Epithelial cell of esophagus (primary cell): ENCODE measurements around the gene MTUS2.

Experiments
- DNase-seq: peaks from one replicate; pipeline ENCODE4 v3.0.0; 2010; ENCODE audit warnings: low read depth
- H3K4me3 ChIP-seq: 2 replicates; pipeline ENCODE4 v1.5.1; 2011; ENCODE audit warnings: mild to moderate bottlenecking, low read length, control low read depth
- TF ChIP-seq, protein P1 (sequence below): IDR thresholded peaks from 2 replicates; pipeline ENCODE4 v1.5.1; 2011; ENCODE audit warnings: low read depth, mild to moderate bottlenecking, low read length, control low read depth, inconsistent platforms; ENCODE audit not compliant: insufficient read depth; ENCODE audit errors: missing control alignments

Gene MTUS2

GRCh38 chr13:28830580-28830979 is 10.4 kb downstream of the MTUS2 start:
- DNase-seq, result no peak
- TF ChIP-seq, protein P1, sequence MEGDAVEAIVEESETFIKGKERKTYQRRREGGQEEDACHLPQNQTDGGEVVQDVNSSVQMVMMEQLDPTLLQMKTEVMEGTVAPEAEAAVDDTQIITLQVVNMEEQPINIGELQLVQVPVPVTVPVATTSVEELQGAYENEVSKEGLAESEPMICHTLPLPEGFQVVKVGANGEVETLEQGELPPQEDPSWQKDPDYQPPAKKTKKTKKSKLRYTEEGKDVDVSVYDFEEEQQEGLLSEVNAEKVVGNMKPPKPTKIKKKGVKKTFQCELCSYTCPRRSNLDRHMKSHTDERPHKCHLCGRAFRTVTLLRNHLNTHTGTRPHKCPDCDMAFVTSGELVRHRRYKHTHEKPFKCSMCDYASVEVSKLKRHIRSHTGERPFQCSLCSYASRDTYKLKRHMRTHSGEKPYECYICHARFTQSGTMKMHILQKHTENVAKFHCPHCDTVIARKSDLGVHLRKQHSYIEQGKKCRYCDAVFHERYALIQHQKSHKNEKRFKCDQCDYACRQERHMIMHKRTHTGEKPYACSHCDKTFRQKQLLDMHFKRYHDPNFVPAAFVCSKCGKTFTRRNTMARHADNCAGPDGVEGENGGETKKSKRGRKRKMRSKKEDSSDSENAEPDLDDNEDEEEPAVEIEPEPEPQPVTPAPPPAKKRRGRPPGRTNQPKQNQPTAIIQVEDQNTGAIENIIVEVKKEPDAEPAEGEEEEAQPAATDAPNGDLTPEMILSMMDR, result no peak

DNA sequence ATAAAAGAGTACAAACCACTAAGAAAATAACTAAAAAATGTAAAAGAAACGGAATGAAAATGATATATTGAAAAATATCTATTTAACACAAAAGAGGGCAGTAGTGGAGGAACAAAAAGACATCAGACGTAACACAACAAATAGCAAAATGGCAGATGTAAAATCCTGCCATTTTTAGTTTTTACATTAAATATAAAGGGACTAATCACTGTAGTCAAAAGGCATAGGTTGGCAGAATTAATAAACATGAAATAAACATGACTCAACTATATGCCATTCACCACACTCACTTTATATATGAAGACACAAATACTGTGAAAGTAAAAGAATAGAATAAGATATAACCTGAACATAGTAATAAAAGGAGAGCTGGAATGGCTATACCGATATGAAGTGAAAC is 11.0 kb downstream of the MTUS2 start:
- TF ChIP-seq, protein P1, result no peak
- no peak overlapping the region for H3K4me3 ChIP-seq
- no peak for DNase-seq

More at GRCh38 chr13:28830580-28830979, 10.4 kb downstream of the MTUS2 start:
- H3K4me3 ChIP-seq, result no peak overlapping the region

DNA sequence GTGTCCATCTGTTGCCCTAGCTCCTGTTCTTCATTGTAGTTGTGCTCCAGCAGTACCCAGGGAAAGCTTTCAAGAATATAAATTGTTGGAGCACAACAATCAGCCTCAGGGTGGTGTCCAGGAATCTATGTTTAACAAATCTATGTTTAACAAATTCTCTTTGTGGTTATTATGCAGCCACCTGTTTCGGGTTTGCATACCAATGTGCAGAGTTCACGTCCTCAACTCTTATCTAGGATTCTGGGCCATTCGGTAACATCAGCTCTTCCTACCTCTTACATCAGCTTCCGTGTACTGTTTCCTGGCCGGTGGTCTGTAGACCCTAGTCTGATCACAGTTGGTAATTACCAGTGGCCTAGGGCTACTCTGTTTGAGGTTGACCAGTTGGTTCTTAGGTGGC is 17.0 kb downstream of the MTUS2 start:
- H3K4me3 ChIP-seq, result no peak overlapping the region
- TF ChIP-seq, protein P1, result no peak
- no peak for DNase-seq

DNA sequence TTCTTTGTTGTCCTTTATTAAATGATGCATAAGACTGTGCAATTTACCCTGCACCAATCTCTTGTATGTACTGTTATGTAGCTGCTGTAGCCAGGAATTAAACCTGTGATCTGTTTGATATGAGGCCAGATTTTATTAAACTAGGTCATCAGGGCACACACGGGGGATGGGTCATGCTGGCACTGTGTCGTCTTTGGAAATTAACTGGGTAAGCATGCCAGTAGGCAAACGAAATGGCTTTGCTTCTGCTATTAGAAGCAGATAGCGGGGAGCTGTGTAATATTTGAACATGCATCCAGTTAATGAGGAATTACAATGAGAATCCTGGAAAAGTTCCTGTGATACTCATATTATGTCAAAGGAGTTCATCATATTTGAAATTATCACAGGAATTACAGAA is 23.5 kb downstream of the MTUS2 start:
- TF ChIP-seq, protein P1, result no peak
- no peak overlapping the region for H3K4me3 ChIP-seq
- no peak for DNase-seq

DNA sequence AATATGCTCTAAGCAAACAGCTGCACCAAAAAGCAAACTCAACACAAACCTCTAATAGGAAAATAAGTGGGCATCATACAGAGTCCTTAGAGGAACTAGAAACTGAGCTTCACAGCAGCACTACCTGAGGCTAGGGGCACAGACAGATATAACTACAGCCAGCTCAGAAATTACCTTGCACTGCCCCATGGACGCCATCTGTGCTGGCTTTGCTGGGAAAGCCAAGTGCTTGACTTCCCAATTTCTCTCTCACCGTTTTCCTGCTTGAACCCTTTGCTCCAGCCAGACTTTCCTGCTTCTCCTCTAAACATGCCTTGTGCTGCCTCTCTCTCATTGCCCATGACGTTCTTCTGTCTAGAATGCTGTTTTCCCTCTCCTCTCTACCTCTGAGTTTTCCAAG is 29.3 kb downstream of the MTUS2 start:
- no peak for DNase-seq
- TF ChIP-seq, protein P1, result no peak
- H3K4me3 ChIP-seq, result no peak overlapping the region

- TF ChIP-seq, protein P1, result no peak
- DNase-seq, result no peak
- no peak overlapping the region for H3K4me3 ChIP-seq
Measured at GRCh38 chr13:28850226-28850625, 30.1 kb downstream of the MTUS2 start.

- no peak overlapping the region for H3K4me3 ChIP-seq
- TF ChIP-seq, protein P1, result no peak
- no peak for DNase-seq
Measured at GRCh38 chr13:28851422-28851821, 31.3 kb downstream of the MTUS2 start.
